HG02610 (cell line): ENCODE data around the gene MAN1A2.
A peak's percentile ranks its signal among the peaks of the same experiment; 100 is the strongest.

Experiments
- ATAC-seq: cut with Tn5 transposase; IDR thresholded peaks from one replicate; pipeline ENCODE4 v1.9.1; 2021; ENCODE audit warnings: mild to moderate bottlenecking, moderate library complexity; ENCODE audit not compliant: unreplicated experiment

MAN1A2 gene

DNA sequence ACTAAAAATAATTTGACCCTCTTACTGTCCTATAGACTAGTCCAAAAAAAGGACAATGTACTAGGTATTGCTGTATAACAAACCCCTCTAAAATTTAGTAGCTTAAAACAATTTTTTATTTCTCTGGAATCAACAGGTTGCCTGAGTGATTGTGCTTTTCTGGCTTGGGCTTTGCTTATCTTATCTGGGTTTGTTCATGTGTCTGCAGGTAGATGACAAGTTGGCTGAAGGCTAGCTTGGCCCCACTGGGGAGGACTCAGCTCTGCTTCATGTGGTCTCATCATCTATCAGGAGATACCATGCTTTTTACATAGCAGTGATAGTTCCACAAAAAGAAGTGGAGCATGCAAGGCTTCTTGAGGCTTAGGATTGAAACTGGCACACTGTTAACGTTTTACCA is 114.2 kb downstream of the MAN1A2 start:
- no peak for ATAC-seq

DNA sequence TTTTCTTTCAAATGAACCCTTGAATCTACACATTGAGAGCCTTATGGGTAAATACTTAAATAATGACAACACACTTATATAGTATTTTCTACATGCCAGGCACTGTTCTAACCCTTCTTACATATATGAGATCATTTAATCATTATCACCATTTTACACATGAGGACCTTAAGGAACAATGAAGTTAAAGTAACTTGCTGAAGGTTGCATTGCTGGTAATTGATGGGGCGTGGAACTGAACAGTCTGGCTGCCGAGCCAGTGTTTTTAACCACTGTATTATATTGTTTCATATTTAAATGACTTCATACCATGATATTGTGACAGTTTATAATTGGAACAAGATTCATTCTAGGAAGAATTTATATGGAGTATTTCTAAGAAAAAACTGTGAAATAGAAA is 126.7 kb downstream of the MAN1A2 start:
- no peak for ATAC-seq

DNA sequence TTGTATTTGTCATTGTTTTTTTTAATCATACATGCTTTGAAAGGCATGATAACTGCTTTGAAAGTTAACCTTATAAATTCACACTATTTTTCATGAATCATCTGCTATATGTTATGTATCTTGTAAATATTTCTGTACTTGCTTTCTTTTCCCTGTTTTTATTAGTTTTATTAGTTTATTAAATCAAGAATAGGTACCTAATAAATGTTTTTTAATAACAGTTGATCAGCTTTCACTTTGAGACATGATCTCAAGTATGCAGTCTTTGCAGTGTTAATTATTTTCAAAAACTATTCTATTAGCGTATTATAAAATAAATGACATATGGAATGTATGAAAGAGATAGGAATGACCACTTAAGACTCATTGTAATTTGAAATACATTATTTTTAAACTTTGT is 127.8 kb downstream of the MAN1A2 start:
- ATAC-seq, result no peak

DNA sequence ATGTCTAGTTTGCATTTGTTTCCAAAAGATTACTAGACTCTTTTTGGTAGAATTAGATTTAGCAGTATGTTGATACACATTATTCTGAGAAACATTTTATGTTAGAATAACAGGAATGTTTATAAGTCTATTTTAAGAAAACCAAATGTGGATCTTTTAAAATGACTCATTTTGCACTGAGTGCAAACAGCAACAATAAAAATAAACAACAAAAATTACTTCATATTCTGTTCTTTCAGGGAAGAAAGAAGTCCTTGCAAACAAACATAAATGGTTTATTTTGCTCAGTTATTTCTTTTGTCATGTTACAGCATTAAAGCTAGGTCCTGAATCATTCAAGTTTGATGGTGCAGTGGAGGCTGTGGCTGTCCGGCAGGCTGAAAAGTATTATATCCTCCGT is 131.8 kb downstream of the MAN1A2 start:
- ATAC-seq, result no peak

DNA sequence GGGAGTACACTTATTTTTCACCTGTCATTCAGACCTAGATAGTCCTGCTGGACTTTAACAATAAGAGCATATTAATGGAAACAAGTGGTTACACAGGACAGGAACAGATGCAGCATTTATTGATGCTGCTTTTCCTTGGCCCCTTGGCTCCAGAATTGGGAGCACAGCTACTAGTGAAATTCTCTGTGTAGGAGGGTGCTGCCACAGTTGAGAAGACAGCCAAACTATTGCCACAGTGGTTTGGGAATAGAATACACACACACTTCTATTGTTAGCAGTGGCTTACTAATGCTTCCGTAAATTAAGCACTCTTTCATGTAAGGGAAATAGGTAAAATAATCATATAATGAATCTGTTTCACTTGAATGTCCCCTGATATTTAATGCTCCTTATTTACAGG is 133.3 kb downstream of the MAN1A2 start:
- ATAC-seq, result no peak

DNA sequence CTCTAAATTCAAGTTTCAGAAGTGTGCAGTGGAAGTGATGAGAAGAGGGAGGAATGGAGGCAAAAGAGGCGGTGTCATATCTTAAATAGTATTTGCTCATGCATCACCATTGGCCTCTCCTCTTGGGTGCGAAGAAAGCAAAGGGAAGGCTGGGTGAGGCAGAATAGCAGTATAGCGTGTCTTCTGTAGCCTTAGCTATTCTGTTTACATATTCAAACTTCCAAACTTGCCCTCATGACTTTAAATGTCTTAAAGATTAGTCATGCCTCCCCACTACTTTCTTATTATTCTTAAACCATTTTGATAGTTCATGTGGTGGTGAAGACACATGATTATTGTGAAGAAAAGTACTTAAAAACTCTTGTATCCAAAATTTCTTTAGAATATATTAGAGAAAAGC is 134.0 kb downstream of the MAN1A2 start:
- no peak for ATAC-seq

DNA sequence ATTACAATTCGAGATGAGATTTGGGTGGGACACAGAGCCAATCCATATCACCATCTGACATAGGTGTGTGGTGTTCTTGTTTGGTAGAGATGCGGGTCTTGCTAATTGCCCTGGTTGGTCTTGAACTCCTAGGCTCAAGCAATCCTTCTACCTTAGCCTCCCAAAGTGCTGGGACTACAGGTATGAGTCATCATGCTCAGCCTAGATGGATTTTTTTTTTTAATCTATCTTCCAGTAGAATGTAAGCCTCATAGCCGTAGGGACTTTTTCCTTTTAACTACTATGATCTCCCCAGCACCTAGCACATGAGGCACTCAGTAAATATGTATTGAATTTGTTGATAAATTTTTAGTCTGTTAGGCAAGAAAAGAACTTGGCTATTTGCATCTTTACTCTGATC is 144.0 kb downstream of the MAN1A2 start:
- ATAC-seq, result no peak

DNA sequence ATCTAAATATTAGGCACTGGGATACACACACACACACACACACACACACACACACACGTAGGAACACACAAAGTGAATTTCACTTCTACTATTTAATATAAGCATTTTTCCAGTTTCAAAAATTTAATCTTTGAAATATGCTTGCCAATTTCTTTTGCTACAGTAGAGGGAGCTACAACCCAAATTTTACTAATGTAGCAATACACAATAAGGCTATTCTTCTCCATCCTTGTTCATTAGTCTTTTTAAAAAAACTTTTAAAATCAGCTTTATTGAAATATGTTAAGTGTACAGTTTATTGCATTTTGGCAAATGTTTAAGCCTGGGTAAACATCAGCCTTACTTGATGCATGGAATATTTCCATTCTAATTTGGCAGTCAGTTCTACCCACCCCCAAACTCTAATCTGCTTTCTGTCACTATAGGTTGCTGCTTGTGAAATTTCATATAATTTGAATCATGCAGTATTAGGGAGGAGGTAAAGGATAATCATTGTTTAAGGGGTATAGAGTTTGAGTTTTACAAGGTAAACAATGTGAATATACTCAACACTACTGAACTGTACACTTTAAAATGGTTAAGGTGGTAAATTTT is 145.6 kb downstream of the MAN1A2 start:
- ATAC-seq, result no peak

DNA sequence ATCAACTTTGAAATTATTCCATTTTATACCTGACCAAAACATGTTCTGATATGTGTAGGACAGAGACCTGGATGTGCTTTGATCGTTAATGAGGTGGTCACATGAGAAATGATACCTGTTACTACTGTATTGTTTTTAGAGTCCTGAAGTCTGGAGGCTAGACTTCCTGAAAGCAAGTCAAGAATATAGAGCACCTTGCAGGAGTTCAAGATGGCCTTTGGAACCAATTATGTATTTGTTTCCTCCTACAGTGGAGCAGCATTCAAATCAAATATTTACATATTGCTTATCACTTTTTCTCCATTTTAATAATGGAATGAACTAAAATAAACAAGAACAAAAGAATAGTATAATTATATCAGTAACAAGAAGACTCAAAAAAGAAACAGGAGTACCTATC is 155.9 kb downstream of the MAN1A2 start:
- ATAC-seq, result no peak

DNA sequence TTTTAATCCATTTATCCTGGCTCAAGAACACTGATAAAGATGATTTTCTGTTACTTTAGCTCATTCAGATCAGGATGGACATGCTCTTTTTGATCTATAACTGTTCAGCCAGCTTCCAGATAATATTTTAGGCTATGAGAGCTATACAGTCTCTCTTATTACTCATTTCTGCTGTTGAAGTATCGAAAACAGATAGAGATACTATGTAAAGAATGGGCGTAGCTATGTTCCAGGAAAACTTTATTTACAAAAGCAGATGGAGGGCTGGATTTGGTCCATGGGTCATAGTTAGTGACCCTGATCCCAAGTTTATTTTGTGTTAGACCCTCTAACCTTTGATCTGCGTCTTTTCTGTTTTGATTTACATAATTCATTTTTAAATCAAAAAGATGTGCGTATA is 159.8 kb downstream of the MAN1A2 start:
- no peak for ATAC-seq

DNA sequence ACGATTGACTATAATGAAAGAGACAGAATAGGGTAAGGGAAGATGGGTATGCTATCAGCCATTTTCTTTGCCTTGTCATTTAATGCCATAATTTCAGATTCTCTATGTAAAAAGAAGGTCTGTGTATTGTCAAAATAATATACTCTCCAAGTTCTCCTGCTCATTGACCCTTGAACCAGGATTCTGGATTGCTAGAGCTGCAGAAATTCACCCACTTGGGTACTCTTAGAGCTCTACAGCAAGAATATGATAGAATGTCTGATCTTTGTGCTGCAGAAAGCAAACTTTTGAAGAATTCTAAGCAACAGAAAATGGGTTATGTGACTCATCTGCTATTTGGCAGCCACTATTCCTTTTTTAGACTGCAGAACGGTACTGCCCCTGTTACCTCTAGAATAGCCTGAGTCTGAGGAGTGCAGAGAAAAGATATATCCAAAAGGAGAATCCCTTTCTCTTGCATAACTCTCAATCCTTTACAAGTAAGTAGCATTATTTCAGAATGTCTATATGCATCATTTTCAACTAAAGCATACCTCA is 160.4 kb downstream of the MAN1A2 start:
- ATAC-seq, result no peak

DNA sequence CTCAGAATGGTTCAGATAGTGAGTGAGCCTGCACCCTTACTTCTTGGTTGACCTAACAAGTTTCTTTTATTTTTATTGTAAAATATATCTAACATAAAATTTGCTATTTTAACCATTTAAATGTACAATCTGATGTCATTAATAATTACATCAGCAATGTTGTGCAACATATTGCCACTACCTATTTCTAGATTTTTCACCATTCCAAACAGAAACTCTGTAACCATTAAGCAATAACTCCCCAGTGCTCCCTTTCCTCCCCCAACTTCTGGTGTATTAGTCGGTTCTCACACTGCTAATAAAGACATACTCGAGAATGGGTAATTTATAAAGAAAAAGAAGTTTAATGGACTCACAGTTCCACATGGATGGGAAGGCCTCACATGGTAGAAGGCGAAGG is 162.4 kb downstream of the MAN1A2 start:
- no peak for ATAC-seq

DNA sequence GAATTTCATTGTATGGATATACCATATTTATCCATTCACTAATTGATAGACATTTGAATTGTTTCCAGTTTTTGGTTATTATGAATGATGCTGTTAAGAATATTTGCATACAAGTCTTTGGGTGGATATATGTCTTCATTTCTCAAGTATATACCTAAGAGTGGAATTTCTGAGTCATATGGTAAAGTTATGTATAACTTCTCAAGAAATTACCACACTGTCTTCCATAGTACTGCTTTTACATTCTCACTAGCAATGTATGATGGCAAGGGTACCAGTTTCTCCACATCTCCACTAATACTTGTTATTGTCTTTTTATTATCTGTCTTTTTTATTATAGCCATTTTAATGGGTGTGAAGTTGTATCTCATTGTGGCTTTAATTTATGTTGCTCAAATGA is 164.0 kb downstream of the MAN1A2 start:
- peak; percentile 43 for ATAC-seq

DNA sequence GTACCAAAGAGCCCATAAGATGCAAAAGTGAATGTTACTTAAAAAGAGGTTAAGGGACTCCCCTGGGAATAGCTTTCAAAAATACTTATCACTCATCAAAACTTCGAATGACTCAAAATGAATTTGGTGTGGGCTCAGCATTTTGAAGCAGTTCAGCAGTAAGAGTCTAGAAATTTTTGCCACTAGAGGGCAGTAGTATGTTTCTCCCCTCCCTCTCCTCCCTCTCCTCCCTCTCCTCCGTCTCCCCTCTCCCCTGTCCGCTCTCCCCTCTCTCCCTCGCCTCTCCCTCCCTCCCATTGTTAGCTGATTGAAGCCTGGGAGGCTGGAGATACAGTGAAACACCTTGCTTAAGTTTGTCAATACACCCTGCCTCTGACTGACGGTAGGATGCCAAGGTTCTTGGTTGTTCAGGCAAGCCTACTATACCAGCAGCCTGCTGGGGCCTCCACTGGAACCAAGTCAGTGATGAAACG is 167.8 kb downstream of the MAN1A2 start:
- ATAC-seq, result peak; percentile 86

DNA sequence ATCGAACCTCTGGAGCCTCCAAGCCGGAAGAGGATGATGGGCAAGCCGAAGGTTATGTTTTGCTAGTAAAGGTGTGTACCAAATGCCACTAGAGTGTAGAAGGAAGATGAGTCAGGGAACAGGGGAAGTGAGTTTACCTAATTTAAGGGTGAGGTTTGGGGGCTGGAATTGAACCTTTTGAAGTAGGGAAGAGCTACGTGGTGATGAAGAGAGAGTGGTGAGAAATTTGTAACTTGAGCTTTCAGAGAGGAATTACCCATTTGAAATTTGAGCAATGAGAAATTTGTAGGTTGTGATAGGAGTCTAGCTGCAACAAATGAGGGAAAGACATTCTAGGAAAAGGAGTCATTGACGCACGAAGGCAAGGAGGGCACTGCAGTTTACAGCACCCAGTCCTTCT is 168.6 kb downstream of the MAN1A2 start:
- no peak for ATAC-seq

DNA sequence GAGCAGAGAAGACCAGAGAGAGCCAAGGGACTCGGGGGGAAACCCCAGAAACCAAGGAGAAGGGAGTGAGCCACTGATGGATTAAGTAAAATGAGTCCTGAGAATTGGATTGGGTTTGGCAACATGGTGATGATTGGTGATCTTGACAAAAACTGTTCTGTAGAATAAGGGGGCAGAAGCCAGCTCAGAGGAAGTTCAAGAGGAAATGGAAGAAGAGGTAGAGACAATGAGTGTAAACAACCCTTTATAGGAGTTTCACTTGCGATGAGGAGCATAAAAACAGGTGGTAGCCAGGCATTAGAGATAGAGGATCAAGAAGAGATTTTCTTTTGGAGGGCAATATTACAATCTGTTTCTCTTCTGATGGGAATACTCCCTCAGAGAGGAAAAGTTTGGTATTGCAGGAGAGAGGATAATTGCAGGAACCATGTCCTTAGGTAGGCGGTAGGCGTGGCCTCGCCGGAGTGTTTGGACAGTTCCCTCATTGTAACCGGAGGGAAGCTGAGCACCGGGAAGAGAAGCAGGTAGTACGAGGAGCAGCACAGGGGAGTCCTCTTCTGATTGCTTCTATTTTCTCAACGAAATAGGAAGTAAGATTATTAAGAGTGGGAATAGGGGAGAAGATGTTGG is 170.2 kb downstream of the MAN1A2 start:
- ATAC-seq, result no peak

DNA sequence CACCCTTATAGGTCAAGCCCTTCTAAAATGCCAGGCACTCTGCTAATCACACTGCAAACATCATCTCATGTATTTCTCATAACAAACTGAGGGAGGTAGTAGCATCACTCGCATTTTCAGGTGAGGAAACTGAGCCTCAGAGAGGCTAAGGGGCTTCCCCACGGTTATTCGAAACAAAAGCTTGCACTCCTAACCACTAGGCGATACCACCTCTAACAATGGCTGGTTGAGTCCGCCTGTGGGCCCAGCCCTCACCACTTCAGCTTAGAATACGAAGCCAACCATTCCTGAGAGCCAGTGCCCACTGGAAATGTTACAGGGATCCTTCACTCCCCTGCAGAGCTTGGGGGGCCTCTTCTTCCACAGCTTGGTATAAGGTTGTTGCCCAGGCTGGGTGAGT is 173.3 kb downstream of the MAN1A2 start:
- no peak for ATAC-seq

DNA sequence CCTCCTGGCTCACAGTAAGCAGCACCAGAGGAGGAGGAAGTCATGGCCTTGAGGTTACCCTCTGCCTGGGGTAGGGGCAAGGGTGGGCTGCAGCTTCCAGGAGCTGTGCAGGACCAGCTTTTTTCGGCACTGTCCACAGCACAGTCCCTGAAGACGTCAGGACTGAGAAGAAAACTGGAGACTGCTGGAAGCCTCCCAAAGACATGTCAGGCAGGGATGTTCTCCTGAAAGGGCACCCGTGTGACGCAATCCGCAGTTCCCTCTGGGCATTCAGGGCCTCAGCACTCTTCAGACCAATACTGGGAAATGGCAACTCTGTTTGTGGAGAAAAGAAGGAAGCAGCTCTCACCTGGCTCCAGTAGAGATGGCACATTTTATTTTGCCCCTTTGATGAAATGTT is 173.8 kb downstream of the MAN1A2 start:
- no peak for ATAC-seq

DNA sequence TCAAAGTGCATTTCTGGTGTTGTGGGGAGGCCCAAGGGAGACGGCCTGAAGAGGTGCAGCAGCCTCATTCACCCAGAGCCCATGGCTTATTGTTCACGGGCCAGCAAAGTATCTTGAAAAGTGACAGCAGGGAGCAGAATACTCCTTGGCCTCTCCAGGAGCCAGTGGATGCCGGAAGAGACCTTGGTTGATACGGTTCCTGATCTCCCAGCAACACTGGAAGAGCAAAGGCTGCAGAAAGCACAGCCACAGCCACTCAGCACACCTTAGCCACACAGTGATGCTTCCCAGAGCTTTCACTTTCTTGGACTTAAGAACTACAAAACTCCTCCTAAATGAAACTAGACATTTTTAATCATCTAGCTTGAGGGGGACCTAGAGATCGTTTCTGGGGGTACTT is 174.3 kb downstream of the MAN1A2 start:
- no peak for ATAC-seq

DNA sequence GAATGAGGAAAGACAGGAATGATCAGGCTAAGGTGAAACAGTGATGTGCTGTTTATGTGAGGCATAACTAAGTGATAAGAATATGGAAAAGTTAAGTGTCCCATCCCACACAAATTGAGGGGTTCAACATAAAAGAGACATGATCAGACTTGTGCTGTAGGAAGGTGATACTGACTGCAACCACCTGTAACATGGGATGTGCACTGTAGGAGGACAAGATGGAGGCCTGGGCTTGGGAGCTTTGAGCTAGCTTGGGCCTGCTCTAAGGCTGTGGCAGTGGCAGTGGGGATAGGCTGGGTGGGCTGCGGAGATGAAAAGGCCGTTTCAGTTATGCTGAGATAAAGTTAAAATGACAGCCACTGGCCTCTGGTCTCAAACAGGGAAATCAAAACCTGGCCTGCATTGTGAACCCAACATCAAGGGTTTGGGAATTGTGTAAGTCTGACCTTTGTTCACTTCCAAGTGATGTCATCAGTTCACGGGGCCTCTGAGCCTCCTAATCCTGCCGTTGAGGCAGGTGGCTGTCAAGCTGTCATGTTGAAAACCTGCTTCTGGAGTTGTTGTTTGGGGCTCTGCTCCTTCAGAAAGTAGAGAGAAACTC is 177.4 kb downstream of the MAN1A2 start:
- ATAC-seq, result no peak

DNA sequence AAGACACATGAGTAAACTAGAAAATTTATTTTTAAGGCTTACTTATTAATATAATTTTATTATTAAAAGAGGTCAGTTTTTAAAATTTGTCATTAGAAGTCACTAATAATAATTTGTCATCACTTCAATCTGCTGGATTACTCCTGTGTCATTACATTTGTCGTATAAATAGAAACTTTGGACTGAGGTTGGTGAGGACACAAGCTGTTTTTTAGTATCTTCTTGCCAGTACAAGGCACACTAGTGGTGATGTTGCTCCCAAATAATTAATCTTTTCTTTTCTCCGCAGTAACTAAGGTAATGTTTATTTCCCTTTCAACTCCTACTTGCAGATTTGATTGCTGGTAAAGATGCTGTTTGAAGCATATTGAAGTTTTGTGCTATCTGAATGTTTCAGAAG is 179.2 kb downstream of the MAN1A2 start:
- ATAC-seq, result no peak

DNA sequence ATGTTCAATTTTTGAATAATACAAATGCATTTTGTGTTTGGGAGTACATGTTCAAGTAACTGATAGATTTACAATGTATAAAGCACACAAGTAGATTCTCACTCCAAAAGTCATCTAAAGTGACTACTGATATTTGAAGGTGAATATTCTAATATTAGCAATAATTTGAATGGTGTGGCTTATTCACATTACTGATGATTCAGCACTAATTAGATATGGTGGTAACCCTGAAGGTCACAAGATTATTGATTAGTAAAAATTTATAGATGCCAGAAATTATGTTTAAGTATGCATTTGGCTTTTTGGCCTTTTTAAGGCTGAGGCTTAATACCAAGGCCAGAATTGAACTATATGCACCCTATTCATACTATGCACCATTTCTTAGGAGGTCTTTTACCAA is 186.2 kb downstream of the MAN1A2 start:
- ATAC-seq, result no peak
